DND-41 (cell line): ENCODE results near the gene CDCA5.
"Not testable (repeated sequence)": the region's sequence is repeated elsewhere in the genome, so short reads cannot be mapped to it uniquely, and the experiment has no call there.

ENCODE experiments used
- ATAC-seq: fragments of 200-7000 bp; cut with Tn5 transposase; 3 replicates; pipeline ENCODE4 v1.9.1; 2021; ENCODE audit warnings: low read depth; ENCODE audit not compliant: insufficient read depth
- DNase-seq: peaks from one replicate; pipeline ENCODE4 v3.0.0-alpha.2; 2020
- H2AFZ ChIP-seq: 2 replicates; pipeline ENCODE4 v1.6.0; 2012; ENCODE audit warnings: low read depth, low read length
- H3K27ac ChIP-seq: 2 replicates; pipeline ENCODE4 v1.5.1; 2012; ENCODE audit warnings: low read length, inconsistent platforms
- H3K27me3 ChIP-seq: fragments of 200-600 bp; sonication (generic); 2 replicates; pipeline ENCODE4 v1.6.0; 2012; ENCODE audit warnings: low read length, mild to moderate bottlenecking, inconsistent platforms; ENCODE audit not compliant: insufficient read depth, poor library complexity
- H3K36me3 ChIP-seq: 2 replicates; pipeline ENCODE4 v1.5.1; 2012; ENCODE audit warnings: low read length, inconsistent platforms; ENCODE audit not compliant: insufficient read depth
- H3K4me1 ChIP-seq: 2 replicates; pipeline ENCODE4 v1.5.1; 2012; ENCODE audit warnings: mild to moderate bottlenecking, low read length; ENCODE audit not compliant: insufficient read depth
- H3K4me2 ChIP-seq: 2 replicates; pipeline ENCODE4 v1.6.0; 2012; ENCODE audit warnings: mild to moderate bottlenecking, moderate library complexity, low read length, inconsistent platforms; ENCODE audit not compliant: insufficient read depth
- H3K4me3 ChIP-seq, 2 experiments: fragments of 200-600 bp in 1 of 2; shearing (Covaris generic) in 1 of 2; 2 replicates each; pipeline ENCODE4 v1.5.1; 2012 to 2016; ENCODE audit warnings: inconsistent platforms in 2 of 2, low read length in 2 of 2, mild to moderate bottlenecking in 2 of 2, low read depth in 1 of 2, moderate library complexity in 1 of 2
- H3K79me2 ChIP-seq: 2 replicates; pipeline ENCODE4 v1.6.0; 2012; ENCODE audit warnings: low read length, inconsistent platforms; ENCODE audit not compliant: insufficient read depth
- H3K9ac ChIP-seq: 2 replicates; pipeline ENCODE4 v1.6.0; 2012; ENCODE audit warnings: low read depth, mild to moderate bottlenecking, inconsistent platforms, low read length, moderate library complexity
- H3K9me3 ChIP-seq: 2 replicates; pipeline ENCODE4 v1.5.1; 2012; ENCODE audit warnings: low read length, moderate library complexity, mild to moderate bottlenecking, inconsistent platforms; ENCODE audit not compliant: insufficient read depth, severe bottlenecking
- H4K20me1 ChIP-seq: 2 replicates; pipeline ENCODE4 v1.6.0; 2012; ENCODE audit warnings: low read length; ENCODE audit not compliant: insufficient read depth
- EZH2 ChIP-seq: IDR thresholded peaks from 3 replicates; pipeline ENCODE4 v1.6.1; 2012; ENCODE audit warnings: borderline replicate concordance, low read depth, mild to moderate bottlenecking, moderate library complexity, low read length, inconsistent platforms; ENCODE audit not compliant: severe bottlenecking
- TF ChIP-seq, protein P1 (sequence below): IDR thresholded peaks from 2 replicates; pipeline ENCODE4 v1.5.1; 2012; ENCODE audit warnings: borderline replicate concordance, low read length, moderate library complexity, mild to moderate bottlenecking; ENCODE audit not compliant: poor library complexity, severe bottlenecking; ENCODE audit errors: extremely low read depth

Gene CDCA5

DNA sequence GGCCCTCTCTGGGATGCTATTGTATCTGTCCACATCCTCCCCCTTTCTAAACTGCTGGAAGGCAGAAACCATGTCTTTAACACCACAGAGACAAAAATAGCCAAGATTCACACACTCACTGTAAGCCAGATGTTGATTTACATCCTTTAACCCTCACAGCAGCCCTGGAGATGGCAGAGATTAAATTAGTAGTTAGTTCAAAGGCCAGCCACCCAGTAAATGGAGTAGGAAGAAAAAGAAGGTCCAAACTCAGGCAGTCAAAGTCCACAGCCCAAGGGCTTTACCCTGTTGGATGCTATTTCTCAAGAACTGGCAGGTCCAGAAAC lies 35.8 kb upstream of the CDCA5 start:
- Histone ChIP-seq H3K27ac (no peak overlapping the region), H3K27me3 (no peaks in the 10 kb centered on the region), H3K4me2 (no peak overlapping the region), H3K4me1 (peaks cover 66% of the 10 kb centered on the region), H3K79me2 (peaks cover 69% of the 10 kb centered on the region), H3K9me3 (no peaks in the 10 kb centered on the region), H2AFZ (no peak overlapping the region), H4K20me1 (peaks cover 24% of the 10 kb centered on the region; the same call in 1 of the 2 replicates), H3K9ac (peak overlapping the region; percentile 6; the same call in 1 of the 2 replicates), H3K36me3 (peaks cover 62% of the 10 kb centered on the region), H3K4me3 (no peak overlapping the region)
- ATAC-seq (no peak), DNase-seq (no peak)
- TF ChIP-seq, protein P1, sequence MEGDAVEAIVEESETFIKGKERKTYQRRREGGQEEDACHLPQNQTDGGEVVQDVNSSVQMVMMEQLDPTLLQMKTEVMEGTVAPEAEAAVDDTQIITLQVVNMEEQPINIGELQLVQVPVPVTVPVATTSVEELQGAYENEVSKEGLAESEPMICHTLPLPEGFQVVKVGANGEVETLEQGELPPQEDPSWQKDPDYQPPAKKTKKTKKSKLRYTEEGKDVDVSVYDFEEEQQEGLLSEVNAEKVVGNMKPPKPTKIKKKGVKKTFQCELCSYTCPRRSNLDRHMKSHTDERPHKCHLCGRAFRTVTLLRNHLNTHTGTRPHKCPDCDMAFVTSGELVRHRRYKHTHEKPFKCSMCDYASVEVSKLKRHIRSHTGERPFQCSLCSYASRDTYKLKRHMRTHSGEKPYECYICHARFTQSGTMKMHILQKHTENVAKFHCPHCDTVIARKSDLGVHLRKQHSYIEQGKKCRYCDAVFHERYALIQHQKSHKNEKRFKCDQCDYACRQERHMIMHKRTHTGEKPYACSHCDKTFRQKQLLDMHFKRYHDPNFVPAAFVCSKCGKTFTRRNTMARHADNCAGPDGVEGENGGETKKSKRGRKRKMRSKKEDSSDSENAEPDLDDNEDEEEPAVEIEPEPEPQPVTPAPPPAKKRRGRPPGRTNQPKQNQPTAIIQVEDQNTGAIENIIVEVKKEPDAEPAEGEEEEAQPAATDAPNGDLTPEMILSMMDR = no peak
- no peak for TF ChIP-seq EZH2

DNA sequence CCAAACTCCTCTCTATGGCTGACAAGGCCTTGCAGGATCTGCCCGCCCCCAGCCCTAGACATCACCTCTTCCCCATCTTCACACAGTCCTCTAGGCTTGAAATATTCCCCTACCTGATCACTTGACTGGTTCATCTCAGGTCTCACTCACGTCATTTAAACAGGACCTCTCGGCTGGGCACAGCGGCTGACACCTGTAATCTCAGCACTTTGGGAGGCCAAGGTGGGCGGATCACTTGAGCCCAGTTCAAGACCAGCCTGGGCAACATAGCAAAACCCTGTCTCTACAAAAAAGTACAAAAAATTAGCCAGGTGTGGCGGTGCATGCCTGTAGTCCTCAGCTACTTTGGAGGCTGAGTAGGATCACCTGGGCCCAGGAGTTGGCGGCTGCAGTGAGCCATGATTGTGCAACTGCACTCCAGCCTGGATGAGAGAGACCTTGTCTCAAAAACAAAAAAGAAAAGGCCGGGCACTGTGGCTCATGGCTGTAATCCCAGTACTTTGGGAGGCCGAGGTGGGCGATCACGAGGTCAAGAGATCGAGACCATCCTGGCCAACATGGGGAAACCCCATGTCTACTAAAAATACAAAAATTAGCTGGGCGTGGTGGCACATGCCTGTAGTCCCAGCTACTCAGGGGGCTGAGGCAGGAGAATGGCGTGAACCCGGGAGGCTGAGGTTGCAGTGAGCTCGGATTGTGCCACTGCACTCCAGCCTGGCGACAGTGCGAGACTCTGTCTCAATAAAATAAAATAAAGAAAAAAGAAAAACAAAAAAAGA lies 35.2 kb upstream of the CDCA5 start:
- not testable (repeated sequence) for H3K9ac ChIP-seq, DNase-seq, H3K27me3 ChIP-seq, H2AFZ ChIP-seq, H3K9me3 ChIP-seq, H3K4me2 ChIP-seq, H3K27ac ChIP-seq, ATAC-seq, H3K4me3 ChIP-seq
- H3K36me3 ChIP-seq = peaks cover 56% of the 10 kb centered on the region
- H3K4me1 ChIP-seq = peaks cover 67% of the 10 kb centered on the region
- H3K79me2 ChIP-seq = peaks cover 65% of the 10 kb centered on the region
- H4K20me1 ChIP-seq = peaks cover 24% of the 10 kb centered on the region; the same call in 1 of the 2 replicates

DNA sequence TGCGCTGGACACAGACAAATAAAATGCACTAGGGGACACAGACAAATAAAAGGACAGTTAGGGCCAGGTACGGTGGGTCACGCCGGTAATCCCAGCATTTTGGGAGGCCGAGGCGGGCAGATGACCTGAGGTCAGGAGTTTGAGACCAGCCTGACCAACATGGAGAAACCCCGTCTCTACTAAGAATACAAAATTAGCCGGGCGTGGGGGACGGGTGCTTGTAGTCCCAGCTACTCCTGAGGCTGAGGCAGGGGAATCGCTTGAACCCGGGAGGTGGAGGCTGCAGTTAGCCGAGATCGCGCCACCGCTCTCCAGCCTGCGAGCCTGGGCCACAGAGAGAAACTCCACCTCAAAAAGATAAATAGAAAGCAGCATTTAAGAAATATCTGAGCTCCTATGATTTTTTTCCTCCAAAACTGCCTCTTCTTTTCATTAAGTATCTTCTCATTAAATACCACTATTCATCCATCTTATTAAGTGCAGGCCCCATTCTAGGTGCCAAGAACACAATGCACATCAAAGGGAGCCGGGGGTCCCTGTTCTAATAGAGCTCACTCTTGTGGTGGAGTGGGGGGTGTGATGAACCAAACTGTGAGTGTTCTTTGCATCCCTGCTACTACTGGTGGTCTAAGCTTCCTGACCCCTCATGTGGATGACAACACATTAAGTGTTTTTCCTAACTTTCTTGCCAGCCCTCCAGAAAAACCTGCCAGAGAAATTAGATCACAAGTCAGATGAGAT lies 34.4 kb upstream of the CDCA5 start:
- peak overlapping the region; percentile 43; the same call in 1 of the 2 replicates for H3K4me2 ChIP-seq
- no peak overlapping the region for H3K27ac ChIP-seq
- H3K4me1 ChIP-seq = peaks cover 67% of the 10 kb centered on the region

More for the DNA sequence above, 34.4 kb upstream of the CDCA5 start:
- Histone ChIP-seq H2AFZ (no peak overlapping the region), H3K9ac (peak overlapping the region; percentile 27), H3K4me3 (peak overlapping the region in 1 of 2 experiments; percentile 11; a peak in 1 of 4 replicates), H3K36me3 (peaks cover 55% of the 10 kb centered on the region), H3K27me3 (no peaks in the 10 kb centered on the region), H4K20me1 (peaks cover 24% of the 10 kb centered on the region; the same call in 1 of the 2 replicates), H3K9me3 (no peaks in the 10 kb centered on the region), H3K79me2 (peaks cover 67% of the 10 kb centered on the region)
- ATAC-seq (no peak), DNase-seq (no peak)
- TF ChIP-seq, protein P1 = no peak
- no peak for TF ChIP-seq EZH2
